ENCODE measurements around the gene MICU1. TPM values are rescaled to one million over a fixed set of nuclear protein-coding genes. Genes with fewer than 3 reads are reported as not detected.

MICU1 gene
- total RNA-seq, 2 donors from 2014 or later: 44.3 to 51.8 TPM

DNA sequence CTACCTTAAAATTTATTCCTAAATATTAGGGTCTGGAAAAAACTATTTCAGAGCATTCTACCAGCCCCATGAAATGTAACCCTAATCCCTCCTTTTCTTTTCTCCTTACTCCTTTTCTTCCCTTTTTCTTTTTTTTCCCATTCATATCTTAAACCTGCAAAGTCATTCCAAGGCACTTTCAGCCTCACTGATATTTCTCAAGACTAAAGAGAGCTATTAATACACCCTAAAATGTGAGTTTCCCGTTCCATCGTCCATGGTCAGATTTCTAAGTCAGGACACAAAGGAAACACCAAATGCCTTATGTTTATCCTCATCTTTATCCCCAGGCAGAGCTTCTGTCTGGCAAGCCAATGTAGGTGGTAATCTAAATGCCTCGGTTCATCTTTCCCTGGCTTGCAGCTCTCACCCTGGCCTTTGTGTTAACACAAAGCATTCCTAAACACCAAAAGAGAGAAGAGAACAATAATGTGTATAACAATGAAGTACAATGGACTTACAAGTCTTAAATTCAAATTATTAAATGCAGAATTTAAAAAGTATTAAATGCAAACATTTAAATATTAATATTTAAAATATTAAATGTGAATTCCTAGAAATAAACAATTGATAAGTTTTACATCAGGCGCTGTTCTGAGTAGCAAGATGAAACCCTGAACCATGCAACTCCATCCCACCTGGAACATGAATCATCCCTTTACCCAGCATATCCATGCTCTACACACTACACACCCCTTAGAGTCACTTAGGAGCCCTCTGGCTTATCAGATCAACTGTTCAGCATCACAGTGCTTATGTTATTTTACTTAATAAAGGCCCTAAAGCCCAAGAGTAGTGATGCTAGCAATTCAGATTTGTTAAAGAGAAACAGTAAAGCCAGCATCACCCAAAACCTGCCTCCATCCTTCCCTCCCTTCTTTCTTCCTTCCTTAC lies 26.8 kb downstream of the MICU1 start:
- Histone ChIP-seq H3K4me3 (no peak overlapping the region), H3K9ac (ENCODE audit: low read depth in 2 of 2, low read length in 2 of 2) (no peak overlapping the region), H3K27ac (no peak overlapping the region), H3K36me3 (no peaks in the 10 kb centered on the region), H3K9me3 (no peaks in the 10 kb centered on the region), H3K4me1 (no peaks in the 10 kb centered on the region), H3K27me3 (no peaks in the 10 kb centered on the region)
- intact Hi-C loops (cut with DNase I): no loop called here
- TF ChIP-seq, protein P1, sequence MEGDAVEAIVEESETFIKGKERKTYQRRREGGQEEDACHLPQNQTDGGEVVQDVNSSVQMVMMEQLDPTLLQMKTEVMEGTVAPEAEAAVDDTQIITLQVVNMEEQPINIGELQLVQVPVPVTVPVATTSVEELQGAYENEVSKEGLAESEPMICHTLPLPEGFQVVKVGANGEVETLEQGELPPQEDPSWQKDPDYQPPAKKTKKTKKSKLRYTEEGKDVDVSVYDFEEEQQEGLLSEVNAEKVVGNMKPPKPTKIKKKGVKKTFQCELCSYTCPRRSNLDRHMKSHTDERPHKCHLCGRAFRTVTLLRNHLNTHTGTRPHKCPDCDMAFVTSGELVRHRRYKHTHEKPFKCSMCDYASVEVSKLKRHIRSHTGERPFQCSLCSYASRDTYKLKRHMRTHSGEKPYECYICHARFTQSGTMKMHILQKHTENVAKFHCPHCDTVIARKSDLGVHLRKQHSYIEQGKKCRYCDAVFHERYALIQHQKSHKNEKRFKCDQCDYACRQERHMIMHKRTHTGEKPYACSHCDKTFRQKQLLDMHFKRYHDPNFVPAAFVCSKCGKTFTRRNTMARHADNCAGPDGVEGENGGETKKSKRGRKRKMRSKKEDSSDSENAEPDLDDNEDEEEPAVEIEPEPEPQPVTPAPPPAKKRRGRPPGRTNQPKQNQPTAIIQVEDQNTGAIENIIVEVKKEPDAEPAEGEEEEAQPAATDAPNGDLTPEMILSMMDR (IDR thresholded peaks at IDR 0.05): no peak
- no peak for DNase-seq

DNA sequence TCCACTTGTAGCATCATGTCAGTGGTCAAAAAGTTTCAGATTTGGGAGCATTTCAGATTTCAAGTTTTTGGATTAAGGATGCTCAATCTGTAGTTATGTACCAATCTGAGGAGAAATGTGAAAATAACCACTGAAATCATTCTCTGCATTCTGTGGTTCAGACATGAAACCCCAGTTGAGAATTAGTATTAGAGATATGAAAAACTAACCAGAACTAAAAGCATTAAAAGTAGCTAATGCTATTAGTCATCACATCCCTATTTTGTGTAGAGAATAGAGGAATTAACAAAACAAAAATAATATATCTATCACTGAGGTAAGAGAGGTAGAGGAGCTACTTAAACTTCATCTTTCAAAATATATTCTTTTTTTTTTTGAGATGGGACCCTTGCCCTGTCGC lies 28.0 kb downstream of the MICU1 start:
- intact Hi-C loops (cut with DNase I): no loop called here
- Histone ChIP-seq H3K9me3 (no peaks in the 10 kb centered on the region), H3K4me3 (no peak overlapping the region), H3K27me3 (no peaks in the 10 kb centered on the region), H3K9ac (ENCODE audit: low read depth in 2 of 2, low read length in 2 of 2) (no peak overlapping the region), H3K36me3 (no peaks in the 10 kb centered on the region), H3K27ac (no peak overlapping the region), H3K4me1 (no peaks in the 10 kb centered on the region)
- TF ChIP-seq, protein P1 (IDR thresholded peaks at IDR 0.05): no peak
- DNase-seq: no peak

DNA sequence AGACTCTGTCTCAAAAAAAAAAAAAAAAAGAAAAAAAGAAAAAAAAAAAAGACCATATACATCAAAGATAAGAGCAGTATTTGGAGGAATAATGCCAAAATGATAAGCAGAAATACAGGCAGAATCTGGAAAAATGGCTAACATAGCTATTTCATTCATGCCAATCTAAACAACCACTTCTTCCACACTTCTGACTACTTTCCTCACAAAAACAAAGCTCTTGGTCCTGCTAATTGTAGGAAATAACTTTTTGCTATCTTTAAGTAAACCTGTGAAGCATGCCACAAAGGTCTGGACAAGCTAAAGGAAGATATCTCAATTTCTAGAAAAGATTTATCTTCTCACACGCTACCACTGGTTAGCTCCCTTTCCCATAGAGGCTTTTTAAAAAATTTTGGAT lies 30.4 kb downstream of the MICU1 start:
- H3K27ac ChIP-seq: no peak overlapping the region
- no peak overlapping the region for H3K4me3 ChIP-seq
- intact Hi-C loops (cut with DNase I): no loop called here
- no peak overlapping the region for H3K9ac ChIP-seq (ENCODE audit: low read depth in 2 of 2, low read length in 2 of 2)
- DNase-seq: no peak
- H3K4me1 ChIP-seq: no peaks in the 10 kb centered on the region
- H3K9me3 ChIP-seq: no peaks in the 10 kb centered on the region
- TF ChIP-seq, protein P1 (IDR thresholded peaks at IDR 0.05): no peak
- no peaks in the 10 kb centered on the region for H3K27me3 ChIP-seq
- H3K36me3 ChIP-seq: no peaks in the 10 kb centered on the region

DNA sequence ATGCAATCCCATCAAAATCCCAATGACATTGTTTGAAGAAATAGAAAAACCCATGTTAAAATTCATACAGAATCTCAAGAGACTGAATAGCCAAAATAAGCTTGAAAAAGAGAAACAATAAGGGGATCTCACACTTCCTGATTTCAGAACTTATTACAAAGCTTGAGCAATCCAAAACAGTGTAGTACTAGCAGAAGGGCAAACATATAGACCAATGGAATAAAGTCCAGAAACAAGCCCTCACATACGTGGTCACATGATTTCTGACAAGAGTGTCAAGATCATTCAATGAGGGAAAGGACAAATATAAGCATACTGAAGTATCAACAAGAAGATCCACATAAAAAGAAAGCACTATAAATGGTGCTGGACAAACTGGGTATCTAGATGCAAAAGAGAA lies 31.9 kb downstream of the MICU1 start:
- Histone ChIP-seq H3K27me3 (no peaks in the 10 kb centered on the region), H3K4me3 (no peak overlapping the region), H3K9ac (ENCODE audit: low read depth in 2 of 2, low read length in 2 of 2) (no peak overlapping the region), H3K27ac (no peak overlapping the region), H3K9me3 (no peaks in the 10 kb centered on the region), H3K36me3 (no peaks in the 10 kb centered on the region), H3K4me1 (no peaks in the 10 kb centered on the region)
- intact Hi-C loops (cut with DNase I): no loop called here
- TF ChIP-seq, protein P1 (IDR thresholded peaks at IDR 0.05): no peak
- DNase-seq: no peak

DNA sequence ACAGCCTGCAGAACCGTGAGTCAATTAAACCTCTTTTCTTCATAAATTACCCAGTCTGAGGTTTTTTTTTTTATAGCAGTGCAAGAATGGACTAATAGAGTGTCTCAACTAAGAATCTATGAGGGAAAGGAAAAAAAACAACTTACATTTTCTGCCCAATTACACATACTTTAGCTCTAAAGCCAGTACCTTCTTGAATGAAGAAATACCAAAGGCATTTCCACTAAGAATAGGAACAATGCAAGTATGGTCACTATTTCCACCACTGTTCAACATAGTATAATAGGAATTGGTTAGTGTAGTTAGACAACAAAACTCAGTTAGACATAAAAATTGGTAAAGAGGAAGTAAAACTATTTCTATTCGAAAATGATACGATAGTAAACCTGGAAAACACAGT lies 37.6 kb downstream of the MICU1 start:
- Histone ChIP-seq H3K36me3 (no peaks in the 10 kb centered on the region), H3K4me3 (no peak overlapping the region), H3K9ac (ENCODE audit: low read depth in 2 of 2, low read length in 2 of 2) (no peak overlapping the region), H3K9me3 (no peaks in the 10 kb centered on the region), H3K4me1 (no peaks in the 10 kb centered on the region), H3K27ac (no peak overlapping the region), H3K27me3 (no peaks in the 10 kb centered on the region)
- intact Hi-C loops (cut with DNase I): no loop called here
- TF ChIP-seq, protein P1 (IDR thresholded peaks at IDR 0.05): no peak
- no peak for DNase-seq

All from colonic mucosa (tissue), 4 donors.